ENCODE results near the gene PRG3.
"Not testable (repeated sequence)": the region's sequence is repeated elsewhere in the genome, so short reads cannot be mapped to it uniquely, and the experiment has no call there.

PRG3 gene

DNA sequence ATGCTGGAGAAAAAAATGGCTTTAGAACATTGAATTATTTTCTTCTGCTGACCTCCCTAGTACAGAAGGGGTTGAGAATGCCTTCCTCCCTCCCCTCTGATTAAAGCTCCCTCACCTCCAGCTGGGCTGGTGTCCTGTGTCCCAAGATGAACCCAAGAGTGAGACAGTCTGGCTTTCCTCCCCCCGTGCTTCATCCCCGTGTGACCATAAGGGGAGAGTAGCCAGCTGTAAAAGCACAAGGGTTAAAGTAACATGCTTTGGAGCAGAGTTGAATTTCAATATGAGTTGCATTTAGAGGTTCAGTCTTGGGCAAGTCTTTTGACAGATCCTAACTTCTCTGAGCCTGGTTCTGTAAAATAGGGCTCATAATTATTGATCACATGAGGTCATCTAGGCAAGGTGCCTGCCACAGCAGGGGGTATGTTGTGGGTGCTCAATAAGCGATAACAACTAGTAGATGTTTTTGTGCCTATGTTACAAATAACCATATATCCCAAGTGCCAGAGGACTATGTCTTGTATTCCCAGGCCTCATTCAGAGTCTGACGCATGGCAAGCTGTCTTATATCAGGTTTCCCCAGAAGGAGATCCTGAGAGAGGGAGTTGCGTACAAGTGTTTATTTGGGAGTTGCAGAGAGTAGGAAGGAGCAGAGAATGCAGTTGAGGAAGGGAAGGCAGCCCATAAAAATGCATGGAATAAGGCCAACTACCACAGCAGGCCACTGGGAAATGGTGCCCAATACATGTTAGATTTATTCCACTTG is 5.4 kb upstream of the PRG3 start:
- no peak for DNase-seq

DNA sequence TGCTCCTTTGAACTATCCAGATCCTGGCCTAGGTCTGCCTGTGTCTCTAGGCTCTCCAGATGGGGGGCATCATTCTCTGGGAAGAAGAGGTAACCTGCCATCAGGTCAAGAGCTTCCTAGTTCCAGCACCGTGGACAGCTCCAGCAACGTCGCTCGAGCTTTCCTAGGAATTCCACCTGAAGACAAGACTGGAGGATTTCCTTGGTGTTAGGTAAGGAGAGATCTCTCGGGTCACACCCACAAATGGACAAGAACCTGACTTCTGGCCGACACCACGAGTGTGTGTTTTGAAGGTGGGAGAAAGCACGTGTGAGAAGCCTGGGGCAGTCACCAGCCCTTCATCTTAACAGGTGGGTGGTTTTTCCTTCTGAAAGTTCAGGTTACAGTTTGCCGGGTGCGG is 1.2 kb downstream of the PRG3 start:
- no peak for DNase-seq

DNA sequence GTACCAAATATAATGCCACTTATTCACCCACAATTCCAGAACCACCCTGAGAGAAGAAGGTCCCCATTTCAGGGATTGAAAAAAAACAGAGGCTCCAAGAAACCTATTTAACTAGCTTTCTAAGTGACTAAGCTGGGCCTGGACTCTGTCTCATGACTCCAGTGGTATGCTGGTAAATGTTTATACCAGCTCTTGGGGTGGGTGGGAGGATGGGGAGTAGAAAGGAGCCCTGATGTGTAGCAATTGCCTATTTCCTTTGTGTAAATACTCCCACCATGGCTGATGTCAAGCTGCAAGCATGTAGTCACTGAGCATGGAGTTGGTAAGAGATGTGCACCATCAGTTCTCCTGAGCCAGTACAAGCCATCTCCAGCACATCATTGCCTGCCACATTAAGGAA is 2.8 kb downstream of the PRG3 start:
- no peak for DNase-seq

DNA sequence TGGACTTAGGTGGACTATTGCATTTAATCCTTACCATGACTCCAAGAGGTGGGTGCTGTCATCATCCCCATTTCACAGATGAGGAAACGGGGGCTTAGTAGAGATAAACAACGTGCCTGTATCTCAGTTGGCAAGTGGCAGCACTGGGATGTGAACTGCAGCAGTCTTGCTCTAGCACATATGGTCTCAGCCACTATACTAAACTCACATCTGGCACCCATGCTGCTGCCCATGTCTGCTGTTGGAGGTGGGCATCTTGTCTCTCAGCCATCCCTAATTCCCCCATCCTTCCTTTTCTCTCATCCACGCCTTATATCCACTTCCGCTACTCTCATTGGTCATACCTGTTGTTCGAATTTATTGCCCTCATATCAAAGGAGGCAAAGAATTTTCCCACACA is 3.8 kb downstream of the PRG3 start:
- DNase-seq = no peak

GRCh38 chr11:57376095-57377090 is 4.6 kb downstream of the PRG3 start:
- no peak for DNase-seq

DNA sequence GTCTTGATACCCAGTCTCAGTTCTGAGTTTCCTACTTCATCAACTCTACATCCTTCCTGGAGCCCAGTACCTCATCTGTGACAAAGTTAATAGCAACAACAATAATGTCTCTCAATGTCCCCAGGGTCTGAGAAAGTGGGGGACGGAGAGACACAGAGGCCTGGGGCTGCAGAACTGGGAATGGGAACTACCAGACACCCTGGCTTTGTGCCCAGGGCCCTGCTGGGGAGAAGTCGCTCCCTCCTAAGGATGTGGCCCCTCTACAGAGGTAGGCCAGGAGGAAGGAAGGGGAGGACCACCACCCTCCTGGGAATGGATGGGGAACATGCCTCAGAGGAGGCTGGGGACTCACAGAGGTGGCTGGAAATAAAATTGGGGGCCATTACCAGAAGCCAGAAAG is 5.5 kb downstream of the PRG3 start:
- DNase-seq = no peak

GRCh38 chr11:57374966-57375365 is 6.0 kb downstream of the PRG3 start:
- no peak for DNase-seq

DNA sequence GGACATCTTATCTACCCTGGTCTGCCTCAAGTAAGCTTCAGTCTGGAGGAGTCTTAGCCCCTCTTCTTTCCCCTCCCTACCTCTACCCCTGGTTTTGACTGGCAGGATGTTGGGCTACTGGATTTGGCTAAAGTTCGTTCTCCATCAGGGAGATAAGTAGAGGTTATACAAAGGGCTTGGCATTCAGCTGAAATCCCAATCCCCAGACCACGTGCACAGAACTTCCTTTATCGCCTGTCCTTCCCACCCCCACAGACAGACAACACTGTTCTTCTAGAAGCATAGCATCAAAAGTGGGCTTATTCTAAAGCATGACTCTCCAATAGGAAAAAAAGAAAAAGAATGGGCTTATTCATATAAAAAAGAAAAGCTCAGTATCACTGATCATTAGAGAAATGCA is 7.8 kb downstream of the PRG3 start:
- no peak for DNase-seq

DNA sequence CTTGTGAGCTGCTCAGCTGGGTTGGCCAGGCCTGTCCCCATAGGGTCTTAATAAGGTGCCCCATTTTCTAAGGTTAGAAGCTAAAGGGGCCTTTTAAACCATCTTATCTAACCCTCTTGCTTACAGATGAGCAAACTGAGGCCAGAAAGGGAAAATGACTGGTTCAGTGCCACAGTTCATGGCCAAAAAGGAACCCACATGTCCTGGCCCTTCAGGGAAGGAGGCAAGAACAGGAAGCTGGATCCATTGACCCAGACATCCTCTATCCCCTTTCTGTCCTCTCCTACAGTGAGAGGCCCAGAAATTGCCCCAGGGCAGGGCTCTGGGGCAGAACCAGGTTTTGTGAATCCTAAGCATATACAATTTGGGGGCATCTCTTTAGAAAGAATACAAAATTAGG is 10.0 kb downstream of the PRG3 start:
- DNase-seq = no peak

DNA sequence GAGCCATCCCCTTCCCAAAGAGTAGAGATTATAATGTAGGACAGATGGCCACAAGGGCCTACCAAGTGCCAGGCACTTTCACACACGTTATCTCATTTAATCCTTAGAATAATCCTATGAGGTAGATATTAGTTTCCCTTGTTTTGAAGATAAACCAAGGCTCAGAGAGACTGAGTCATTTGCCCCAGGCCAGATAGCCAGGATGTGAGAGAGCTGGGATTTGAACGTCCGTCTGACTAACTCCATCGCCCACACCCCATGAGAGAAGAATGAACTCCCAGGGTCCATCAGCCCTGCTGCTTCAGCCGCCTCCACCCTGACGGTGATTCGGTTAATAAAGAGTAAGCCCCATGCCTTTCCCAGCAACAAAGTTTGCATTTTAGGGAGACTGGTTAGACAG is 10.7 kb downstream of the PRG3 start:
- DNase-seq = no peak

- DNase-seq = no peak
Observed at GRCh38 chr11:57368845-57369232, 12.1 kb downstream of the PRG3 start.

- no peak for DNase-seq
Observed at GRCh38 chr11:57368106-57368844, 12.7 kb downstream of the PRG3 start.

- DNase-seq = no peak
Observed at GRCh38 chr11:57364851-57365660, 15.9 kb downstream of the PRG3 start.

DNA sequence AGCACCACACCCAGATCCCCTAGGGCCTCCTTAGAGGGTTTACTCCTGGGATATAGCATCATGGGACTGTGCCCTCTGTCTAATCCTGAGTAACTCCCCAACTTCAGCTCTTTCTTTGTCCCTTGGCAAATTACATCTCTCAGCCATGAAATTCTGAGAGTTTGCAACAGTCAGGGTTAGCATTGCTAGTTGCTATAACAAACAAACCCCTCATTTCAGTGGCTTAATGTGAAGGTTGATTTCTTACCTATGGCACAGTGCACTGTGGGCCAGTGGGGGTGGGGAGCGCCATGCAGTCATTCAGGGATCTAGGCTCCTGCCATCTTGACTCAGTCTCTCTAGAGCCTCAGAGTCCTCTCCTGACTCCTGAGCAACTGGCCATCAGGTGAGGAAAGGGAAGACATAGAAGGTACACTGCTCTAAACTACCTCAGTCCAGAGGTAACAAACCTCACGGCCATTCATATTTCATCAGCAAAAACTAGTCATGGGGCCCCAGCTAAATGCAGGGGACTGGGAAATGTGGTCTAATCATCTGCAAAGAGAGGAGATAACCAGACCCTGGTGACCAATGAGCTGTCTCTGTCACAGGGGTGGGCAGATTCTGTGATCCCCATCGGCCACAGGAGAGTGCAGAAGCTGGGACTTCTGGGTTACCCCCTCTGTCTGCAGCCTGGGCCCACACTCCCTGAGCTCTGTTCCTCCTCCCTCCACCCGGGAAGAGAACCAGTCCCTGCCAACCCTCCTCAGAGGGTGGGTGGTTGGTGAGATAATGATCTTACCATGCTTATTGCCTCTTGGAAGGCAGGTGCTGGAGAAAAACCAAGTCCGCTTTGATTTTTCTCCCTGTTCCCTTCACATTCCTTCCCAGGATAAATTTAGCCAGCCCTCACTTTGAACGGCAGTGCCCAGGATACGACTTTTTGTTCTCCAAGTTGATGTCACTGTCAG is 17.5 kb downstream of the PRG3 start:
- DNase-seq = no peak

DNA sequence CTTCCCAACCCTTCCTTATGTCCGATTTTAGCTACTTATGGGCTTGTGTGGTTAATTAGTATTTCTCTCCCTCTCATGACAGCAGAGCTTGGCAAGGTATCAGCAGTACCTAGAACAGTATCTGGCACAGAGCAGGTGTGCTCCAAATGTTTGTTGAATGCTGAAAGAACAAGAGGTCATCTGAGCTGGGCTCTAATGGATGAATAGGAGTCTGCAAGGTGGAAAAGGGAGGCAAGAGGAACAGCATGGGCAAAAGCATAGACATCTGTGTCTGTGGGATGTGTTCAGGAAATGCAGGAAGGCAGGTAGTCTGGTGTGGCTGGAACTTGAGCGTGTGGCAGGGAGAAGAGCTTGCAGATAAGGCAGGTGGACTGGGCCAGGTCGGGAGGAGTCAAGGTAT is 19.0 kb downstream of the PRG3 start:
- DNase-seq = no peak

GRCh38 chr11:57361420-57361819 is 19.5 kb downstream of the PRG3 start:
- not testable (repeated sequence) for DNase-seq

GRCh38 chr11:57360991-57361390 is 20.0 kb downstream of the PRG3 start:
- no peak for DNase-seq

DNA sequence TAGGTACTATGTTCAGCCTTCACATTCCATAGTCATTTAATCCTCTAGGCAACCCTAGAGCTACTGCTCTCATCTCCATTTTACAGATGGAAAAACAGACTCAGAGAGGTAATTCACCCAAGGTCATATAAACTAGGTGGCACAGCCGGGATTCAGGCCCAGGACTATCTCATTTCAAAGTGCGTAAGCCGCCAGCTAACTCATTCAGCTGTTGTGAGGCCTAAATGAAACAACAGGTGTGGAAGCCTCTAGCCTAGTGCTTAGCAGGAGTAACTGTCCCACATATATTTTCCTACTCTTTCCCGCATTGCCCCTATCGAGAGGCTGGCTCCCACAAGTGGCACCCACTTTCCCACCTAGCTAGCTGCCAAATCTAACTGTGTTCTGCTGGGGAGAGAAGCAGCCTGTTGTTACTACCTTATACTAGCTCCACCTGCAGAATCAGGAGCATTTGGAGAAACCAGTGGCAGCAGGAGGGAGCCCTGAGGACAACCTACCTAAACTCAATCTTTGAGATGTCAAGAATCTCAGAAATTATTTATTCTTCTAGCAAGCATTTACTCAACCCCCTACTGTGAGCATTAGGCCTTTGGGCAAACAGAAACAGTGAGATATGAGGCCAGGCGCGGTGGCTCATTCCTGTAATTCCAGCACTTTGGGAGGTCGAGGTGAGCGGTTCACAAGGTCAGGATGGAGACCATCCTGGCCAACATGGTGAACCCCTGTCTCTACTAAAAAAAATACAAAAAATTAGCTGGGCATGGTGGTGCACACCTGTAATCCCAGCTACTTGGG is 20.9 kb downstream of the PRG3 start:
- no peak for DNase-seq

- no peak for DNase-seq
Observed at GRCh38 chr11:57359396-57359795, 21.6 kb downstream of the PRG3 start.

GRCh38 chr11:57358991-57359390 is 22.0 kb downstream of the PRG3 start:
- no peak for DNase-seq
